Measurements from ENCODE around the gene FLNC.

FLNC gene

GRCh38 chr7:128833148-128833945, 3.1 kb downstream of the FLNC start:
- no peak for DNase-seq

- no peak for DNase-seq
Observed at GRCh38 chr7:128833946-128834325, 3.7 kb downstream of the FLNC start.

- no peak for DNase-seq
Observed at GRCh38 chr7:128835231-128835751, 5.1 kb downstream of the FLNC start.

- DNase-seq, result no peak
Observed at GRCh38 chr7:128835790-128836641, 5.8 kb downstream of the FLNC start.

GRCh38 chr7:128836729-128837348, 6.6 kb downstream of the FLNC start:
- no peak for DNase-seq

GRCh38 chr7:128837521-128837921, 7.3 kb downstream of the FLNC start:
- no peak for DNase-seq

GRCh38 chr7:128838109-128838779, 8.0 kb downstream of the FLNC start:
- no peak for DNase-seq

GRCh38 chr7:128838981-128839731, 8.9 kb downstream of the FLNC start:
- no peak for DNase-seq

- DNase-seq, result no peak
Observed at GRCh38 chr7:128839751-128840177, 9.6 kb downstream of the FLNC start.

GRCh38 chr7:128840326-128841170, 10.3 kb downstream of the FLNC start:
- no peak for DNase-seq

GRCh38 chr7:128841171-128841690, 11.0 kb downstream of the FLNC start:
- no peak for DNase-seq

GRCh38 chr7:128841921-128842673, 11.9 kb downstream of the FLNC start:
- DNase-seq, result peak; percentile 86

- DNase-seq, result no peak
Observed at GRCh38 chr7:128842674-128843641, 12.8 kb downstream of the FLNC start.

GRCh38 chr7:128843938-128844621, 13.9 kb downstream of the FLNC start:
- no peak for DNase-seq

GRCh38 chr7:128844777-128845311, 14.6 kb downstream of the FLNC start:
- no peak for DNase-seq

GRCh38 chr7:128845475-128845874, 15.3 kb downstream of the FLNC start:
- DNase-seq, result no peak

- no peak for DNase-seq
Observed at GRCh38 chr7:128845987-128846386, 15.8 kb downstream of the FLNC start.

Data from activated effector memory CD4-positive, alpha-beta T cell treated with anti-CD3 and anti-CD28 coated beads, Interleukin-2, amount 50 U/mL, for 16 hours (primary cell).